Measurements from ENCODE around the gene NAB2. TPM values are rescaled to one million over a fixed set of nuclear protein-coding genes. Genes with fewer than 3 reads are reported as not detected.

NAB2 gene
- total and polyA plus RNA-seq, 2 of the 8 experiments (the other 6 are each of a cell fraction or from before 2014, with no cell fraction given), result 20.9 to 23.5 TPM

DNA sequence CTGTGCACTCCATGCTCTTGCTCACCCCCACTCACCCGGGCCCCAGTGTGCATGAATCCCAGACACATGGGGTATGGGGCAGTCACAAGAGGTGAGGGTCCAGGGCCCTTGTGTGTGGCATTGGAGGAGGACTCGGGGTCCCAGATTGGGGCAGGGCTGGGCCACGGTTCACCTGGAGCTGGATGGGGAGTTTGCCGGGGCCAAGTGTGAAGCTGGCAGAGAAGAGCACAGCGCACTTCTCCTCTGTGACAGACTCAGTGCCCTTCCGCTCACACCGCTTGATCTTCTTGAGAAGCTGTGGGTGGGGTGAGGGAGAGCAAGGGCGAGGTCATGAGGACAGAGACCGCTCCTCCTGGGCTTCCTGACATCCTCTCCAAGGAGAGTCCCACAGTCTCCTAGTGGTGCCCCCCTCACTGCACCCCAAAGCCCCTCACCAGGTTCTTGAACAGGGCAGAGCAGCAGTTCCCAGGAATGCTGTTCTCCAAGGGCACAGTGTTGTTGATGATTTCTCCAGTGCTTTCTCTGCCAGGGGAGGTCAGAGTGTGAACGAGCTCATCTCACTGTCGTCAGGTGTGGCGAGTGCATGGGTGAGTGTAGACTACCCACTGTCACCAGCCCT lies 15.5 kb downstream of the NAB2 start (continued):
- TF ChIP-seq, protein P1, sequence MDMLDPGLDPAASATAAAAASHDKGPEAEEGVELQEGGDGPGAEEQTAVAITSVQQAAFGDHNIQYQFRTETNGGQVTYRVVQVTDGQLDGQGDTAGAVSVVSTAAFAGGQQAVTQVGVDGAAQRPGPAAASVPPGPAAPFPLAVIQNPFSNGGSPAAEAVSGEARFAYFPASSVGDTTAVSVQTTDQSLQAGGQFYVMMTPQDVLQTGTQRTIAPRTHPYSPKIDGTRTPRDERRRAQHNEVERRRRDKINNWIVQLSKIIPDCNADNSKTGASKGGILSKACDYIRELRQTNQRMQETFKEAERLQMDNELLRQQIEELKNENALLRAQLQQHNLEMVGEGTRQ (IDR thresholded peaks at IDR 0.05; ENCODE audit: low read length), result no peak
- TF ChIP-seq SP4 (IDR thresholded peaks at IDR 0.05; ENCODE audit: low read length) (no peak), JUN (IDR thresholded peaks at IDR 0.05; ENCODE audit: low read depth, low read length) (no peak), CEBPB (IDR thresholded peaks at IDR 0.05; ENCODE audit: low read depth, low read length) (no peak), EGR1 (IDR thresholded peaks at IDR 0.05; ENCODE audit: borderline replicate concordance, low read depth, low read length) (no peak)
